COLO668 (cell line): ENCODE measurements around the gene GLO1.

Experiments
- DNase-seq: peaks from one replicate; lab custom pipeline; 2025; ENCODE audit not compliant: unreplicated experiment; lab: John Stamatoyannopoulos, UW

The GLO1 gene

GRCh38 chr6:38673397-38674165, 29.4 kb downstream of the GLO1 start:
- no peak for DNase-seq

GRCh38 chr6:38671885-38672467, 31.0 kb downstream of the GLO1 start:
- peak; percentile 4 for DNase-seq

GRCh38 chr6:38658418-38659167, 44.4 kb downstream of the GLO1 start:
- DNase-seq: no peak

- no peak for DNase-seq
These were observed 46.0 kb downstream of the GLO1 start for GRCh38 chr6:38656896-38657295.

- DNase-seq: no peak
These were observed 48.7 kb downstream of the GLO1 start for GRCh38 chr6:38654263-38654662.

GRCh38 chr6:38651121-38651784, 51.7 kb downstream of the GLO1 start:
- DNase-seq: no peak

GRCh38 chr6:38650207-38650752, 52.7 kb downstream of the GLO1 start:
- no peak for DNase-seq

- DNase-seq: no peak
These were observed 53.2 kb downstream of the GLO1 start for GRCh38 chr6:38649744-38650143.

GRCh38 chr6:38648629-38649028, 54.3 kb downstream of the GLO1 start:
- no peak for DNase-seq

GRCh38 chr6:38646166-38646878, 56.6 kb downstream of the GLO1 start:
- no peak for DNase-seq

GRCh38 chr6:38644951-38645350, 58.0 kb downstream of the GLO1 start:
- DNase-seq: no peak

GRCh38 chr6:38640216-38640909, 62.6 kb downstream of the GLO1 start:
- DNase-seq: no peak

GRCh38 chr6:38639498-38640215, 63.3 kb downstream of the GLO1 start, which contains the start of gene BTBD9:
Gene BTBD9 (minus strand): TSS chr6:38639929.
- peak; percentile 85 for DNase-seq

GRCh38 chr6:38638941-38639497, 63.9 kb downstream of the GLO1 start:
- peak; percentile 34 for DNase-seq

GRCh38 chr6:38637756-38638155, 65.2 kb downstream of the GLO1 start:
- no peak for DNase-seq

- no peak for DNase-seq
These were observed 66.9 kb downstream of the GLO1 start for GRCh38 chr6:38636027-38636426.

- no peak for DNase-seq
These were observed 68.4 kb downstream of the GLO1 start for GRCh38 chr6:38634518-38634917.

- no peak for DNase-seq
These were observed 70.5 kb downstream of the GLO1 start for GRCh38 chr6:38632490-38632889.

- no peak for DNase-seq
These were observed 71.7 kb downstream of the GLO1 start for GRCh38 chr6:38631186-38631783.
